GM19238 (cell line): ENCODE results near the gene ISM2.

Experiments
- DNase-seq: peaks from one replicate; pipeline ENCODE4 v3.0.0; 2011; ENCODE audit warnings: low spot score; ENCODE audit not compliant: insufficient read length

The ISM2 gene

GRCh38 chr14:77508249-77508648, 9.6 kb upstream of the ISM2 start:
- no peak for DNase-seq

- no peak for DNase-seq
These were observed 9.1 kb upstream of the ISM2 start for GRCh38 chr14:77507762-77508161.

- no peak for DNase-seq
These were observed 6.4 kb upstream of the ISM2 start for GRCh38 chr14:77505031-77505430.

GRCh38 chr14:77503138-77503537, 4.5 kb upstream of the ISM2 start:
- no peak for DNase-seq

- no peak for DNase-seq
These were observed 3.6 kb upstream of the ISM2 start for GRCh38 chr14:77502109-77502782.

- no peak for DNase-seq
These were observed 440 bp upstream of the ISM2 start for GRCh38 chr14:77498984-77499527.

- no peak for DNase-seq
These were observed 3.3 kb downstream of the ISM2 start for GRCh38 chr14:77495334-77495733.

- DNase-seq: no peak
These were observed 7.6 kb downstream of the ISM2 start for GRCh38 chr14:77491056-77491455.

GRCh38 chr14:77490347-77490986, 8.1 kb downstream of the ISM2 start:
- no peak for DNase-seq

GRCh38 chr14:77489041-77489440, 9.6 kb downstream of the ISM2 start:
- no peak for DNase-seq

GRCh38 chr14:77488558-77488957, 10.1 kb downstream of the ISM2 start:
- DNase-seq: no peak

GRCh38 chr14:77485901-77486678, 12.5 kb downstream of the ISM2 start:
- DNase-seq: no peak

GRCh38 chr14:77485256-77485655, 13.4 kb downstream of the ISM2 start:
- DNase-seq: no peak

- DNase-seq: no peak
These were observed 16.2 kb downstream of the ISM2 start for GRCh38 chr14:77482422-77482821.

GRCh38 chr14:77478796-77479195, 19.8 kb downstream of the ISM2 start:
- DNase-seq: peak; percentile 38

GRCh38 chr14:77478029-77478428, 20.6 kb downstream of the ISM2 start:
- no peak for DNase-seq

GRCh38 chr14:77475432-77476115, 23.0 kb downstream of the ISM2 start:
- no peak for DNase-seq

- DNase-seq: no peak
These were observed 24.0 kb downstream of the ISM2 start for GRCh38 chr14:77474479-77475177.

- no peak for DNase-seq
These were observed 24.7 kb downstream of the ISM2 start for GRCh38 chr14:77473921-77474320.

GRCh38 chr14:77470224-77470870, 28.3 kb downstream of the ISM2 start:
- DNase-seq: no peak
